CD4-positive, alpha-beta T cell treated with Interleukin-17A for 4 hours (primary cell): Measurements from ENCODE around the gene AMN.
A peak's percentile ranks its signal among the peaks of the same experiment; 100 is the strongest.

Source experiments
- DNase-seq: peaks from one replicate; pipeline ENCODE4 v3.0.0-alpha.2; 2020; ENCODE audit warnings: mixed read lengths

The AMN gene

DNA sequence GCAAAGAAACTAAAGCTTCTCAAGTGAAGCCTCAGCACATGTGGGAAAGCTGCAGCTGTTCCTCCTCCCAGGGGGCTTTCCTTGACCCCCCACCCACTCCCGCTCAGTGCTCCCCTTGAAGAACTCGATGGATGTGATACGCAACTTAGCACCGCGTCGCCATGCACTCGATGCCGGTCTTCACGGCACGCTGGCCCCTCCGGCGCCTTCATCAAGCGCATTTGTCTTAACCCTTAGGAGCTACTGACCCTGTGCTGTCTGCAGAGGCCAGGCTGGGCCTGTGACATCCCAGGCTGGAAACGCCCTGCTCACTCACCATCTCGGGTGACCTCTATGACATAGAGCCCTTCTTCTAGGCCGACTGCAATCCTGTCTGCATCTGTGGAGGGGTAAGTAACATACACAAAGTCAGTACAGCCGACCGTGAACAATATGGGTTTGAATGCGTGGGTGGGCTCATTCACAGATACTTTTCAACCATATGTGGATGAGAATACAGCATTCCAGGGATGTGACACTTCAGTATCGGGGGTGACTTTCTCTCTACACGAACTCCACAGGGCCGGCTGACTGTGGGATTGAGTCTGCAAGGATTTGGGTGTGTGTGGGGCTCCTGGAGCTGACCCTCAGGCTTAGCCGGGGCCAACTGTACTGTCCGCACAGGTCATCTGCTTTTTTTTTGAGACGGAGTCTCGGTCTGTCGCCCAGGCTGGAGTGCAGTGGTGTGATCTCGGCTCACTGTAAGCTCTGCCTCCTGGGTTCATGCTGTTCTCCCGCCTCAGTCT is 23.1 kb downstream of the AMN start:
- DNase-seq = no peak

DNA sequence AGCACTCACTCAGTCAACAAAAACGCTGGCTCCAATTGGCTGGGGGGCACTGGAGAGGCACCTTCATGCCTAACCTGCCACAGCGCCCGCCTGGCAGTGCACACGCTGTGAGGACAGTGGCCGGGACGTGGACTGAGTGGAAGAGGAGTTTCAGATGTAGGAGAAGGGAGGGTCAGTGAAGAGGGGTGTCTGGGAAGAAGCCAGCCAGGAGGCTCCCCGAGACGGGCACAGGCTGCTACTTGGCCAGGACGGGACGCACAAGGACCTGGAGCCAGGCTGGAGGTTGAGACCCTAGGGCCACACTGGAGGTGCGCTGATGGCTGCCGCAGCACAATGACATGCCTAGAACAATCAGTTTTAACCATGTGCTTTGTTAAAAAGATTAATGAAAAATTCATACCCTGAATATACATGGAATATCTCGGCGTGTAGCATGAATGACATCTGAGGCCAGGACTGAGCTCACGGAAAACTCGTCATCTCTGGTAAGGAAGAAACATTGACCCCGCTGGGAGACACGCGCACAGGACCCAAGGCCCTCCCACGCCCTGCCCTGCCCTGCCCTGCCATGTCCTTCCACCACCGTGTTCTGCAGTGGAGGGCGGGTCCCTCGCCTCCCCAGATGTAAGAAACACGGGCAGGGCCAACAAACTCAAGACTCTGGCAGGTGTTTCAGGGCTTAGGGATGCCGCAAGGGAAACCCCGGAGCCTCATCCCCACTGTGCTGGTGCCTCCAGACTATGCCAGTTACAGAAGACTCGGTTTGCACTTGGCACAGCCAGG is 25.0 kb downstream of the AMN start:
- DNase-seq = no peak

DNA sequence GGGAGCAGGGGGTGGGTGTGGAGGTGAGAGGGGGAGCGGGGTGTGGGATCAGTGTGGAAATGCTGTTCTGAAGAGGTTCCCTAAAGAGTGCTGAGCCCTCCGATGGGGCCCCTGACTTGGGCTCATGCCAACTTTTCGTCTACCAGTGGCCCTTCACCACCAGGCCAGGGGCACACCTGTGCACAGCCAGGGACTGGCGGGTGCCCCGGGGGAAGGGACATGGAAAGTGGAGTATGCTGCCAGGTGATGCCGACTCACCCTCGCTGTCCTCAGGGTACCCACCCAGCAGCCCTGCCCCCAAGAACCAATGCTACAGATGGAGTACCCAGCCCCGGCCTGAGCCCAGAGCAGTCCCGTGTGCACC is 26.2 kb downstream of the AMN start:
- DNase-seq = peak; percentile 8

DNA sequence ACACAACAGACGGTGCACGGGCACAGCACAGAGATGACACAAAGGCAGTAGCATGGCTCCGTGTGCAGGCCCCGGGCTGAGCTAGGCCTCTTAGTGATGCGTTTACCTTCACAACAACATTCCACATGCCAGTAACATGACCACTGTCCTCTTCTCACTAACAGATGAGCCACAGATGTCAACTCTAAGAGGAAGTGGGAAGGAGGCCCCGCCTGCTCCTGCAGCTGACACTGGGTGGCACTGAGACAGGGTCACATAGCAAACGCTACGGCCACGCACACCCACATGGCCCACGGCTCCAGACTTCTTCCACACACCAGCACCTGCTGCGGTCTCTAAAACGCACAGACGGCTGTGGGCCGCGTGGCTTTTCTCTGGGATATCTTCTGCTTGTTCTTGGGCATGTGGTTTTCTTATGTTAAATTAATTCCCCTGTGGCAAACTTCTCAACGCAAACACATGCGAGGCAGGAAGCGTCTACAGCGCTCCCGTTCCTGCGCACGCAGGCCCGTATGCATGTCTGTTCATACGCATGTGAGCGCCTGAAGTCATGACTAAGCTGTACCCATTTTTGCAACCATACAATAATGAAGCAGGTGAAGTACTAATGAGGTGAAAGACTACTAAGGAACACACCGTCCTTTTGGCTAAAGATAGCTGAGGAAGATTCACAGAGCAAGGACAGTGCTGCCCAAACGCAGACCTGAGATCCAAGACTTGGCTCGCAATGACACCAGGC is 26.8 kb downstream of the AMN start:
- peak; percentile 63 for DNase-seq

DNA sequence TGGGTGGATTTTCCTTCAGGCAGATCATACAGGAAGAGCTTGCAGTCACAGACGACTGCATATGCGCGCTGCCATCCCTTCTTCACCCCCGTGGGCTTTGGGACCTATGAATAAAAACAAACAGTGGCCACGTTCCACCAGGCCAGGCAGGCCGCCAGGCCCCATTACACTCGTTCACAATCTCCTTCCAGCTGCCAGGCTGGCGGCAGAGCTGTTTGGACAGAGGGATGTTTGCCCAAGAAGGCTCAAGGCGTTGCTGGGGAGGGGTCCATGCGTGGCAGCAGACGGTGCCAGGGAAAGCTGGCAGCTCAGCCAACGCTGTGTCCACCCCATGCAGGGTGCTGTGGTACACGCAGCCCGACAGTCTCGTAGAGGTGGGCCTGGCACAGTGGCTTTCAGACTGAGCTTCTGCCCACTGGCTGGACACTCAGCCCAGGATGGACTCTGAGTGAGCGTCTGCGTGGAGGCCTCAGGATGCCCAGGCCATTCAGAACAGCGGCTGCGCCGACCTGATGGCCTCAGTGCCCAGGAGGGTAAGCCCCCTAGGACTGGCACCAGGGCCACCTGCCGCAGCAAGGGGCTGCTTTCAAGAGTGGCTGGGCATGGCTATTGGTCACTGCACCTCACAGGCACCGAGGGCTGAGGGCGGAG is 27.5 kb downstream of the AMN start:
- DNase-seq = no peak

DNA sequence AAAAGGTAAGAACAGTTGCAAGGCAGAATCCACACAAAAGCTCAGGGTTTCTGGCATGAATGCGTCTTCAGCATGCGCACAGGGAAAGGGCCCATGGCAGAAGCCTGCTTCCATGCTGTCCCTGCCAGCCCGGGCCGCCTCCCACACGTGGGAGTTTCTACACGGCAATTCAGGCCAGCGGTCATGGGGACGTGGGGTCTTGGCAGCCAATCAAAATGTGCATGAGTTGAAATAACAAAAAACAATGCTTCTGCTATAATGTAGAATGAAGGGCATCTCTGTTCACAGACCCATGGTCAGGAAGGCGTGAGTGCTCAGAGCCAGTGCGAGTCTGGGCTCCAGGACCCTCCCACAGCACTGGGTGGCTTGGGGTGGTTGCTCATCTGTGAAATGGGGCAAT is 28.6 kb downstream of the AMN start:
- no peak for DNase-seq

DNA sequence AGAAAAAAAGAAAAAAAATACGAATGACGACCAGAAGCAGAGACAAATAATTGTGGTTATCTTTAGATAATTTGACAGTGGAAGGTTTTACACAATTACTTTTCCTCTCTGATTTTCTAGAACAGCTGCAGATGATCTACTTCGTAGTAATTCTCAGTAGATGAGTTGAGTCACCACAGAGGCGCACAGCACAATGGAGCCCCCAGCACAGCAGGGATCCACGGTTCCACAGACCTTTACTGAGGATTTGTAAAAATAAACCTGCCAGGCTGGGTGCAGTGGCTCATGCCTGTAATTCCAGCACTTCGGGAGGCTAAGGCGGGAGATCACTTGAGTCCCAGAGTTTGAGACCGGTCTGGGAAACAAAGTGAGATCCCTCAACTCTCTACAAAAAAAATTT is 29.3 kb downstream of the AMN start:
- DNase-seq = no peak

DNA sequence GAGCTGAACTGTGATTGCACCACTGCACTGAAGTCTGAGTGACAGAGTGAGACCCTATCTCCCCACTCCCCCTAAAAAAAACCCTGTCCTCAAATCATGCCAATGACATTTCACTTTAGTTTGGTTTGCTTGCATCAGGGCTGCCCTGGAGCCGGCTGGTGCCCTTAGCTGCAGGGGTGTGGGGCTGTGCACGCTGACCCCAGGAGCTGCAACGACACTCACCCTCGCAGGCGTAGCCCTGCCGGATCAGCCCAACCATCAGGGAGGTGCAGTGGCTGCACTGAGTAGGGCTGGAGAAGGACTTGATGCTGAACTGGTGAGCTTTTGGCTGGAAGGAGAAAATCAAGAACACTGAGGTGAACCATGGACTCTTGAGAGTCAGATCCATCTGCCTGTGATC is 29.8 kb downstream of the AMN start:
- no peak for DNase-seq

DNA sequence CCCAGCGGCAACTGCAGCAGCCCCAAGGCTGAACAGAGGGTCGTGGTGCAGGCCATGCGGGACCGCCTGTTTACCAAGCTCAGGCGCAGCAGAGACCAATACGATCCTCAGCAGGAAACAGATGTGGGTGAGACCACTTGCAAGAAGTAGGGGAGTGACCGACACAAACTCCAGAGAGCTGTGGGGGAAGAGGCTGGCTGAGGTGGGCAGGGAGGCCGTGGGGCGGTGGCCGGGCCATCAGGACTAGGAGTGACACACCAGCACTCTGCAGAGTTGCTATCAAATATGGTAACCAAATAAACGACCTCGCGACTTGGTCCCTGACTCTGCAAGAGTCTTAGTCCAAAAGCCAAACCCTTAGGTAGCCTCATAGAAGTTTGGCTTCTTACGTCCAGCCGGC is 30.6 kb downstream of the AMN start:
- no peak for DNase-seq

DNA sequence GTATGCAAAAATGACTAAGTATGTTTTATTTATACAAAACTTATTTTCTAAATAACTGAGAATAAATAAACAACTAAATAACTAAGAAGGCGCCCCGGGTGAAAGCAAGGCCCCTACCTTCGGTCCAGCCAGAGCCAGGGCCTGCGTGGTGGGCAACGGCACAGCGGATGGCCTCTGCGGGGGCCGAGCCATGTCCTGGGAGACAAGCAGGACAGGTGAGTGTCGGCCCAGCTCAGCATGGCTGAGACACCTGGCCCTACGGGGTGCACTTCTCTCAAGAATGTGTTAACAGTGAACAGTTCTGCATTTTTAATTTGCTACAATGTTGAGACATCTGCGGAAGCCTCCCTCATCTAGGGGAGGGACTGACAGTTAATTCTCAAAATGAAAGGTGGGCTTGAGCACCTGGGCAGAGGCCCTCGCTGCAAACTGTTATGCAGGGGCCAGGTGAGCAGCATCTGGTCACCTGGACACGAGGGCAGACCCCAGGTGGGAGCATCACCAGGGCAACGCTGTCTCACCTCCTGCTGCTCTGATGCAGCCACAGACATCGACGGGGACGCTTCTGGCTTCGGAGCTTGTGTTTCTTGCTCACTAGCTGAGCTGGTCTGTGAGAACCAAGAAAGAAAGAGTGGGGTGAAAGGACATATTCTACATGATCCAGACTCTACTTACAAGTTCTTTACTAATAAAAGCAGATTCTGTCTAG is 31.8 kb downstream of the AMN start:
- no peak for DNase-seq

DNA sequence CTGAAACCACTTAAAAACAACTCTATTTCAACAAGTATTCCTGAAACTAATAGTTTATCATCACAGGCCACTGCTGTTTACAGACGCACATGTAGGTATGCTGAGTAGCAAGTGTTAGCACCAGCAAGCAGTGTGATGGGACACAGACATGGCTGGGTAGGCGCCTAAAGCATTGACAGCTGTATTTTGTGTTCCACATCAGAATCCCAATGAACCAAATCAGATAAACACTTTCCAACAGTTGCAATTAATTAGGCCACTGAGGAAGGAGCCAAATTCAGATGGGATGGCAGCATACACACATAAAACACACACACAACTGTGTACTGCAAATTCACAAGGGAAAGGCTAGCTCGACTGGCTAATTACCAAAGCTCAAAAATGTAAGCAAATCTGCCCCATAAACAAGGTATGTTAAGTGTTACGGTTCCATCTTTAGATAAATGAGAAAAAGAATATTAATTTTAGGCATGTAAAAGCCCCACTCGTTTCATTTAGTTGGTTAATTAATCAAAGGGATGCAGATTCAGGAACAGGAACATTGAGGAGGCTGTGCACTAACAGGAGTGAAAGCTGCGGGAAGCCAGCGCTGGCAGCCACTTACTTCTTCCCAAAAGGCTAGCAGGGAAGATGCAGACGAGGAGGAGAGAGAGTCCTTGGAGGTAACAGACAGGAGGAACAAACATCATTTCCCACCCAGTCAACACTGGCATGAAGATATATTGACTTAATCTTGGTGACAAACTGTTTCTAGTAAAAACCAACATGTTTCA is 33.4 kb downstream of the AMN start:
- no peak for DNase-seq

DNA sequence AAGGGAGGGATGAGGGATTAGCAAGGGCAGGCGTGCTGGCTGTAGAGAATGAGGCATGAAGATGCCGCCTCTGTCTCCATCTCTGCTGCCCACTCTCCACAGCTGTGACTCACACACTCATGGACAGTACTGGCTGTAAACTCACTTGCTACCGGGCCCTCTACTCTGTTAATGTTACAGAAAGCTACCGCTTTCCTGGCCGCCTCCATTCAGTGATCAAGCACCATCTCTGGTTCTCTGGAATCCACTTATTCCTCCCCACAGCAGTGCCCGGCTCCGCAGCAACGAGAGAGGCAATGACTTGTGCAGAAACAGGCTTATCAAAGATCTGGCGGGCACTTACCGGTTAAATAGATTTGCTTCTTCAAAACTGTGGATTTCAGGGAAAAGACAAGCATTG is 34.8 kb downstream of the AMN start:
- DNase-seq = no peak

DNA sequence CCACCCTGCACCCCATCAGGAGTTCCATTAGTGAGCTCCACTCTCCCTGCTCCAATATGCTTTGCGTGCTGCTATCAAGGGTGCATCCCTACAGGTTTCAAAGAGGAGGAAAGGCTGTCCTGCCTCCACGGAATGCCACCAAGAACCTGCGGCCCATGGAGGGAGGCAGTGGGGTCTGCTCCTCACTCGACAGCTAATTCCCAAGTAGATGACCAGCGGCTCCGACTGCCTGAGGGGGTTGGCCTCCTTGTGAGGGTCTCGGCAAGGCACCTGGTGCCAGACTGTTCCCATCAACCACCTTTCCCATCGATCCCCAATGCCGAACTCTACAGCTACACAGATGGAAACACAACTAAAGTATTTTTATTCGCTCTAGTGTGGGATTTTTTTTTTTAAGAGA is 36.0 kb downstream of the AMN start:
- DNase-seq = no peak

DNA sequence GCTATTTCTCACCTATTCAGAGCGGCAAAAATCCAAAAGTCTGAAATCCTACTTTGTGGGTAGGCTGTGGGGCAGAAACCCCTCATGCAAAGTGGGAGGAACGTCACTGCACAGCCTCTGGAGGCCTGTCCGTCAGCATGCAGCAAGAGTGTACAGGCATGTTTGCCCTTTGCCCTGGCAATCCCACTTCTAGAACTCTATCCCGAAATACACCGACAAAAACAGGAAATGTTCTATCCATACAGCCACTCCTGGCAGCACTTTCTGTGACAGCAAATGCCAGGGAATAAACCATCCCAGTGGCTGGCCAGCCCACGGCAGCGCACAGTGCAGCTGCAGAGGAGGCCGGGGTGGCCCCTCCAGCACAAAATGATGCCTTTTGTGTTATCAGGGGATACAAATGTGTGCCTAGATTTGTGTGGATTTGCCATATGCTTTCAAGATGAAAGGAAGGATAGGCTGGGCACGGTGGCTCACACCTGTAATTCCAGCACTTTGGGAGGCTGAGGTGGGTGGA is 39.7 kb downstream of the AMN start:
- no peak for DNase-seq

DNA sequence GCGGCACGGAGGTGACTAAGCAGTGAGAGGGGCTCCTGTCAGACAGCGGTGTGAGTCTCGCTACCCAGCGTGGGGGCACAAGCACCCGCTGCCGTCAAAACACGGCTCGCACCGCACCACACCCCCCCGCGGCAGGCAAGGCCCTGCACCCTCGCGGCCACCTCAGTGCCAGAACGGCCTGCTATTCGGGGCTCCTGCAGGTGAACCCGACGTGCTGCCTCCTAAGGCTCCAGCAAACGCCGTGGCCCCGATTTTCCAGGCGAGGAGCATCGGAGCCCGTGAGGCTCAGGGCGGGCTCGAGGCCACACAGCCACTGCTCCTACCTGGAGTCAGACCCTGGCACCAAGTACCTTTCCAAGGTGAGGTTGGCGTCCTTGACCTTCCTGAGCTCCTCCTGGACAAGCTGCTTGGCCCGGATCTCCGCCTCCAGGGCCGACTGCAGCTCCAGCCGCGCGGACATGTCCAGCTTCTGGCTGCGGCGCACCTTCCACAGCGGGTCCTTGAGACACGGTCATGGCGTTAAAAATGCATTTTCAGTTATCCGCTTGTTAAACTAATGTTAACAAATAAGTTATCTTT is 41.8 kb downstream of the AMN start:
- no peak for DNase-seq

DNA sequence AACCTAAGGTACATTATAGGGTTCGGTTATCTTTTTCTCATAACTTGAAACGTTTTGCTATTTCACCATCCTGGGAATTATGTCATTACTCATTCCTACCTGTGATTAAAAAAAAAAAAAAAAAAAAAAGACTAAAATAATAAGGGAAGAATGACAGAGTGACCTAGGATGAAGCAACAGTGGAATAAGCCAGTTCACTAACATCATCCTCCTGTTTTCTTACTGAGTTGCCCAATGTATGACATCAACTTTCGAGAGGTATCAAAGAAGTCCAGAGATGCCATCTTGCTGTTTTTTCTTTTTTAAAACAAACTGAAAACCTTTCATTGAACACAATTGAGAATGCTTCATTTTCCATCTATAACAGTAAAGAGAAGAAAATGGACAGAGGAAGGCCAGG is 42.8 kb downstream of the AMN start:
- no peak for DNase-seq

DNA sequence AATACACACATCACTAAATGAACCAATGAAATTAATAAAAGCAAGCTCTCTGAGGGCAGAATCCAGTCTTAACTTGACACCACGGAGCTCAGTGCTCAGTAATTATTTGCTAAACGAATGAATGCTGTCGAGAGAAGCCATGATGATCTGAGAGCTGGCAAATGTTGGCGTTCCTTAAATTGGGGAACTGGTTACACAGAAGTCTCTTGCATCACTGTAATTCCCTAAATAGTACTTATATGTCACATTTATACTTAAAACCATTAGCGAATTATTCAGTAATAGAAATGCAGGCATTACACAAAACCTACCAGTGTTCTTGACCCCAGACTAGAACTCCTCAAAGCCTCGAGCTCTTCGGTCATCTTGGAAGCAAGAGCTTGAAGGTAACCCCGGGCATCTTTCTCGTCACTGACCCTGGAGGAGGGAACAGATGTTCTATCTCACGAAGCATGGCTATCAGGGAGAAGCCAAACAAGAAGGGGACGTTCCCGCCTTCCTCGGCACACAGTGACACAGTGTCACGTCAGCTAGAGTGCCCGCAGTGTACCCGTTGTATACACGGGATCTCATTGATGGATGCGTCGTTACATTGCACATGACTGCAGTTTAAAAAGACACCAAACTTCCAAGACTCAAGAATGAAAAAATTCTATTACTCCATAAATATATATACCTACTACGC is 43.6 kb downstream of the AMN start:
- DNase-seq = no peak

DNA sequence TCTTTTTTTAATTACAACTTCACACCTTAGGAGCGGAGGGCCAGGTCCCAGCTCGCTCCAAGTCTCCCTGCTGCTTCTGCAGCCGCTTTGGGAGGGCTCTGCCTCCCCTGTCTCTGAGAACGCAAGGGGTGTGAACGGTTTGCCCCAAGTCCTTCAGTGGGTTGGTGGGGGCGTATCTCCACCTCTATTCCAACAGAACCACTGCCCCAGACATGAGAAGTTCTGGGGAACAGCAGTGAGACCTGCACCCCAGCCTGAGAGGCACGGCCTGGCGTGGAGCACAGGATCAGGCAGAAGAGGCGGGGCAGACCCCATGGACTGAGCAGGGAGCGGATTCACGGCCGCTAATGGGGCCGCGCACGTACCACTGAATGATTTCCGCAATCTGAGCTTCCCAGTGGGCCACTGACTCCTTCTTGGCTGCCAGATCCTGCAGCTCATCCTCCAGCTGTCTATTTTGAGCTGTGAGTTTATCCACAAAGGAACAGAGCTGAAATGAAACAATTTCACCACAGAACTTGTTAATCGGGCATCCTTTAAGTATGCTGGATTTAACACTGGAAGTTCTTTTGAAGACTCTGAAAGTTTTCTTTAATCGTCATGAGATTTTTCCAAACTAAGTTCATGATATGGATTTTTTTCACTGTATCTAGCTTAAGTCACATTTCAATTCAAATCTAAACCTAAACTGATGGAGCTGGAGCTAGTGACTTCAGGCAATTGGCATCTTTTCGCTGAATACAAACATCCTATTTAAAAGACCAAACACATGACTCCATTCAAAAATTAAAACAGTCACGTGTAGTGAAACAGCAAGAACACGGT is 44.4 kb downstream of the AMN start:
- no peak for DNase-seq

DNA sequence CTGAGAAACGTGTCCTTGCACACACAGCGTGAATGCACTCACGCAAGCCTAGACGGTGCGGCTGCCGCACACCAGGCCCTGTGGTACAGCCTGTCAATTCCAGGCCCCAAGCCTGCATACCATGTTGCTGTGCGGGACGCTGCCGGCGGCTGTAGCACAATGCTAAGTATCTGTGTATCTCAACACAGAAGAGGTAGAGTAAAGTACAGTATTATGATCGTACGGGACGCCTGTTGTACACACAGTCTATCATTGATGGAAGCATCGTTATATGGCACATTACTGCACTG is 45.0 kb downstream of the AMN start:
- no peak for DNase-seq

DNA sequence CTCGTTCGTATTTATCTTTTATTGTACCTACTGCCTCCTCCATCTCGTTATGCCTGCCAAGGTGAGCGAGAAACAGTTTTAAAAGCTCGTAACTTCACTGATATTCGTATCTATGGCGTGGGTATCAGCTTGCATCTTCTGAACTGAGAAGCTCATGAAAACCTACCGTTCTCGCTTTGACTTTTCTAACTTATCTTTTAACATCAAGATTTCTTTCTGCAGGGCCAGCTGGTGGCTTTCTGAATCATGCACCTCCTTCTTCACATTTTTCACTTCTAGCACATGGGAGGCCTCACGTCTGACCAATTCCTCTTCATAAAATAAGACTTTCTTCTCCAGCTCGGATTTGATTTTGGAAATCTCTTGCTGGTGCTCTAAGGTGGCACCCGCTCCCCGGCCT is 45.8 kb downstream of the AMN start:
- no peak for DNase-seq
